ENCODE results near the gene KCTD14.
"Not testable (repeated sequence)": the region's sequence is repeated elsewhere in the genome, so short reads cannot be mapped to it uniquely, and the experiment has no call there.

Gene KCTD14

DNA sequence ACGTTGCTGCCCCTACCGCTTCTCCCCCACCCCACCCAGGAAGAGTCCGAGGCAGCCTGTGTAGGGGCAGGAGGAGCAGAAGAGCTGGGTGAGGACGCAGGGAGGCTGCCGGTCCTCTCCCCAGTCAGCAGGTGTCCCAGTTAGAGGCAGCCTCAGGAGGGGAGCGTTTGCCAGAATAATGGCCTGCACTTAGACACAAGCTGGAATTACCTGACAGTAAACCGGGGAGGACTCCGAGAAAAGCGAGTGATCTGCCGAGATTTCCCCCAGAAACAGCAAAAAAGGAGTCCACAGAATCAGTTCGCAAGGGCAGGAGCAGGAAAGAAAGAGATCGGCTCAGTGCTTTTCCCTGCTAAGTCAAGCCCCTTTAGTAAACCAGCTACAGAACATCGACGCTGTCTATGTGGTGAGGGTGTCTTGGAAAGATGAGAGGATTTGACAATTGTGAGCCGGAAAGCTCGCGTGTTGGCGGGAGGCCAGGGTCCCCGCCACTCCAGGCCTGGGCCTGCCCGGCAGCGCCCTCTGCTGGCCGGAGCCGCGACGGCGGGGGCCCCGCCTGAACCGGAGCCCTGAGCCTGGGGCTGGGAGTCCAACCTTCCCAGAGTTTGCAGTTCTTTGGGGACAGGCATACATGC is 22.9 kb upstream of the KCTD14 start:
- DNase-seq: peak in 1 of 2 experiments; percentile 60

GRCh38 chr11:78044706-78045105 is 21.6 kb upstream of the KCTD14 start:
- DNase-seq: no peak

DNA sequence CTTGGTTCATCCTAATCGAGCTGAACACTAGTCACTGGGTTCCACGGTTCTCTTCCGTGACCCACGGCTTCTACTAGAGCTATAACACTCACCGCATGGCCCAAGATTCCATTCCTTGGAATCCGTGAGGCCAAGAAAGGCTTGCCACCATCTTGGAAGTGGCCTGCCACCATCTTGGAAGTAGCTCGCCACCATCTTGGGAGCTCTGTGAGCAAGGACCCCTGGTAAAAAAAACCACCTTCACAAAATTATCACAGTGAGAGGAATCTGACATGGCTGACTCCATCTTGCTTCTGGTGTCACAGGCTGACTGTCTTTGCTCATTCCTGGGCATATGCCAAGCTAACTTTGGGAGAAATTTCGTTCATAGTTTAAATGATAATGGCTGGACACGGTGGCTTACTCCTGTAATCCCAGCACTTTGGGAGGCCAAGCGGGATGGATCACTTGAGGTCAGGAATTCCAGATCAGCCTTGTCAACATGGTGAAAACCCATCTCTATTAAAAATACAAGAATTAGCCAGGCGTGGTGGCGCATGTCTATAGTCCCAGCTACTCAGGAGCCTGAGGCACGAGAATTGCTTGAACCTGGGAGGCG is 18.9 kb upstream of the KCTD14 start:
- no peak for DNase-seq

- DNase-seq: not testable (repeated sequence)
These were observed 18.3 kb upstream of the KCTD14 start for GRCh38 chr11:78041380-78041719.

DNA sequence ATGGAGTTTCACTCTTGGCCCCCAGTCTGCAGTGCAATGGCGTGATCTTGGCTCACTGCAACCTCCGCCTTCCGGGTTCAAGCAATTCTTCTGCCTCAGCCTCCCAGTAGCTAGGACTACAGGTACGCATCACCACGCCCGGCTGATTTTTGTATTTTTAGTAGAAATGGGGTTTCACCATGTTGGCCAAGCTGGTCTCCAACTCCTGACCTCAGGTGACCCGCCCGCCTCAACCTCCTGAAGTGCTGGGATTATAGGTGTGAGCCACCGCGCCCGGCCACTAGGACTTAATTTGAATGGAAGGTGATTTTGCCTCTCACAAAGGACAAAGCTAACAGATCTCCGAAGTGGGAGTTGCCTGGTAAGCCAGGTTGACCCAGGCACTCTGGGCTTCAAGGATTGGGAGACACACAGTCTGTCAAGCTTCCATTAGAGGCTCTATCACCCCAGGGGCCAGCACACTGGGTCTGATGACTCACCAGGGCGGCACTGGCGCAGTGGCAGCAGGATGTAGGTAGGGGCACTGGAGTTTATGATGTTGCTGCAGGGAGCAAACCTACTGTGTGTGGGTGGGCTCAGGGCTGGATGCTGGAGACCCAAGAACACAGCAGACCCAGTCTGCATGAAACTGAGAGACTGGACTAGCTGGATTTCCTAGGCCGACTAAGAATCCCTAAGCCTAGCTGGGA is 17.8 kb upstream of the KCTD14 start:
- no peak for DNase-seq

- DNase-seq: peak; percentile 79 to 91
These were observed 17.0 kb upstream of the KCTD14 start for GRCh38 chr11:78039919-78040671.

DNA sequence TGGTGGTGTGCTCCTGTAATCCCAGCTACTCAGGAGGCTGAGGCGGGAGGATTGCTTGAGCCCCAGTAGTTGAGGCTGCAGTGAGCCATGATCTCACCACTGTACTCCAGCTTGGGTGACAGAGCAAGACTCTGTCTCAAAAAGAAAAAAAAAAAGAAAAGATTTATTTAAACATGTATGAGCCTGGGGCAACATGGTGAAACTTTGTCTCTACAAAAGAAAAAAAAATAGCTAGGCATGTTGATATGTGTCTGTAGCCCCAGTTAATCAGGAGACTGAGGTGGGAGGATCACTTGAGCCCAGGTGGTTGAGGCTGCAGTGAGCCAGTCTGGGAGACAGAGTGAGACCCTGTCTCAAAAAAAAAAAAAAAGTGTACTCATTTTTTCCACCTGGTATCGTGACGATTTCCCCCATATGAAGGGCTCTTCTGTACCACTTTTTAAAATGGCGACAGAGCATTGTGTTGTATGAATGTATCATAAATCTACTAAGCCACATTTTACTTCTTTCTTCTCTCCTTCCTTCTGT is 16.4 kb upstream of the KCTD14 start:
- DNase-seq: no peak

DNA sequence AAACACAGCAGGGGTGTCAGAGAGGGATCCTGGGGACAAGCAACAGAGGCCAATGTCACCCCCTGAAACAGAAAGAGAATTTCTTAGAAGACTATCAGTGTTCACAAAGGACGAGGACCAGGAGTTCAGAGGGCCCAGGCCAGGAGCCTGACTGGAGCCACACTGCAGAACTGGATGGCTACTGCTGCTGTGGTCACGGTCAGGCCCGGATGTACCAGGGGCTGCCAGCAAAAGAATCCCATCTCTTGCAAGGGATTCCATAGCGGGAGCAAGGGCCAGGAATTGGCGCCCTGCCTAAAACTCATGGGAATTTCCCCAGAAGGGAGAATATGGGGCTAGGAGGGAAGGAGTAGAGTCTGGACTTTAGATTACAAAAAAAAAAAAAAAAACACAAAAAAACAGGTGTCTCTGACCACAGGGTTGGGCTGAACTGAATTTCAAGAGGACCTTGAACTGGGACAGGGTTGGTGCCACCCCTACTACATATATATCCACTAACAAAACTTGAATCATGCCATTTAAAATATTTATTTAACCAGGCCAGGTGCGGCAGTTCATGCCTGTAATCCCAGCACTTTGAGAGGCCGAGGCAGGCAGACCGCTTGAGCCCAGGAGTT is 15.7 kb upstream of the KCTD14 start:
- DNase-seq: no peak

DNA sequence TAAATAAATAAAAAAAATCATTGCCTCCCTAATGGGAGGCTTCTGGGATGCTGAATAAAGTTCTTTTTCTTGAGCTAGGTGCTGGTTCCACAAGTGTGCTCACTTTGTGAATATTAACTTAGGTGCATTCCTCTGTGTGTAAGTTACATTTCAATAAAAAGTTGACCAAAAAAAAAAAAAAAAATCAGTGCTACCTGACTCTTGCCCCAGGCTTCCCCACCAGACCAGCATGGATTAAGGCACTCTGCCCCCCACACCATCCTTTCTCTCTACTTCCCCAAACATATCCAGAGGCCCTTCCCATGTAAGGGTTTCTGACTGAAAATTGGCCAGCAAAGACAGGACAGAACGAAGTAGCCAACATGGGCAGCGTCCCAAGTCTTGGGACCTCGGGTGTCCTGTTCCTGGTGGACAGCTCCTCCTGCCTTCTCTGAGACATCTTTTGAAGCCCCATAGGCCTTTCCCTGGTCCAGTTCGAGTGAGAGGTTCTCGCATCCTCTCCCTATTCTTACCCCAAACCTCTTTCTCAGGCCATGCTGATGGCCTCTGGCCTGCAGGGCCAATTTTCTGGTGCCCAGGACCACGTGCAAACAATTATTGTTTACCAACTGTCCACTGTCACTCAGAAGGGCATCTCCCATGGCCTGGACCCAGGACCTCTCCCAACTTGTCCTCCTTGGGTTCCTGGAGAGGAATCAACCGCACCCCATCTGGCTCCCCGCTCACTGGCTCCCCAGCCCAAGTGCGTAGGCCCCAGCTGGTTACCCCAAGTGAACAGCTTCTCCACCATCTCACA is 14.9 kb upstream of the KCTD14 start:
- DNase-seq: no peak

DNA sequence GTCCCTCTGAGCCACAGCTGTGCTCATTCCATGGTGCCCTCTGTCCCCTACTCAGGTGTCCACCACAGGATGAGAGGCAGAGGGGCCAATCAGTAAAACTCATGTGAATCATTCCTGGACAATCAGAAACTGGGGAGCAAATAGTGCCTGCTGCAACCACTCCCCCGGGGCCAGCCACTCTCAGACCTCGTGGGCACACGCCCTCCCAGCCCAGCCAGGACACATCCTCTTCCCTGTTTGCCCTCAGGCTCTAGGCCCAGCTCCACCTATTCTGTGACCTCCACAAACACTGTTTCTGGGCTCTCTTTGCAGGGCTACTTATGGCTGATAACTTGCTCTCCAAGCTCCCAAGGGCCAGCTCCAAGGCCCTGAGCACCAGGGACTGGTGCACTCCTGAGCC is 14.0 kb upstream of the KCTD14 start:
- no peak for DNase-seq

GRCh38 chr11:78036313-78036712 is 13.2 kb upstream of the KCTD14 start:
- no peak for DNase-seq

GRCh38 chr11:78034623-78035022 is 11.5 kb upstream of the KCTD14 start:
- DNase-seq: no peak

DNA sequence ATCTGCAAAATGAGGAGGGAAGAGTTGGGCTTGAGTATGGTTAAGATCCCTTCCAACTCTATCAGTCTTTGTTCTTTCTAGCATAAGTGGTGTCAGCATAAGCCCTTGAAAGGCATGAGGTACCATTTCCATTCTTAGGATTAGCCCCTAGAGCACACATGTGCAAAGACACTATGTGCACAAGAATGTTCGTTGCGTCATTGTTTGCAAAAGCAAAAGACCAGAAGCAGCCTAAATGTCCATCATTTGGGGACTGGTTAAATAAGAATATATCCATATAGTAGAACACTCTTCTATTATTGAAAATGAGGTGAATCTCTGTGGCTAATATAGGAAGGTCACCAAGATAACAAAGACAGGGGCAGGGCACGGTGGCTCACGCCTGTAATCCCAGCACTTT is 10.0 kb upstream of the KCTD14 start:
- no peak for DNase-seq

DNA sequence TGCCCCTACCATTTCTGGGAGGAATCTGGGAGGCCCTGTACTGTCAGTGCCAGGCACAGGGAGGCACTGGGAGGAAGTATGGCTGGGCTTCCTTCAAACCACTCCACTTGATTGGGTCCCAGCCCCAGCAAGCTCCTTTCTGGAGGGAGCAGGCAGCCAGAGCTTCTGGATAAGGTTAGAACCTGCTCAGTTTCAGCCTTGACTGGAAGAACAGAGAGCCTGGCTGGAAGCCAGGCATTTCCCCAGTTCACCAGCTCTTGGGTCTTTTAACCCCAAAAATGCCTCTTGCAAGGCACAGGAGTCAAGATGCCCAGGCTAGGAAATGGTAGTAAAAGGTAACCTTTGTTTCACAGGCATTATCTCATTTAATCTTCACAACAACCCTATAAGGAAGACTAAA is 9.0 kb upstream of the KCTD14 start:
- DNase-seq: no peak

DNA sequence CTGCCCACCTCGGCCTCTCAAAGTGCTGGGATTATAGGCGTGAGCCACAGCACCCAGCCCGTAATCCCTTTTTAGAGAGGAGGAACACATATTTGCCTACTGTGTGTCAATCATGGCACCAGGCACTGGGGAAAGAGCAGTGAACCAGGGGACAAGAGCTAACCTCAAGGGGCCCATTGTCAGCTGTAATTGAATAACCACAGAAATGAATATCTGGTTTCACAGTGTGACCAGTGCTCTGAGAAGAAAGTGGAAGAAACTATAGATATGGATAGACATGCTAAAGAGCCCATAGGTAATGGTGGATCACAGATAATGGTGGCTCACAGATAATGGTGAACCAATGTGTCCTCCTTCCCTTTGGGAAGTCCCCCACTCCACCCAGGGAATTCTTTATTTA is 8.6 kb upstream of the KCTD14 start:
- DNase-seq: no peak

GRCh38 chr11:78030429-78031325 is 7.6 kb upstream of the KCTD14 start:
- DNase-seq: no peak

DNA sequence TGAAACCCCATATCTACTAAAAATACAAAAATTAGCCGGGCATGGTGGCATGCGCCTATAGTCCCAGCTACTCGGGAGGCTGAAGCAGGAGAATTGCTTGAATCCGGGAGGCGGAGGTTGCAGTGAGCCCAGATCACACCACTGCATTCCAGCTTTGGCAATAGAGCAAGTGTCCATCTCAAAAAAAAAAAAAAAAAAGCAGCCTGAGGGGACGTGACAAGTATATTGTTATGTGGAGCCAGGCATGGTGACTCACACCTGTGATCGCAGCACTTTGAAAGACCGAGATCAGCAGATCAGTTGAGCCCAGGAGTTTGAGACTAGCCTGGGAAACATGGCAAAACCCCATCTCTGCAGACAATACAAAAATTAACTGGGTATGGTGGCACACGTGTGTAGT is 5.3 kb upstream of the KCTD14 start:
- not testable (repeated sequence) for DNase-seq

GRCh38 chr11:78027759-78028158 is 4.7 kb upstream of the KCTD14 start:
- no peak for DNase-seq

DNA sequence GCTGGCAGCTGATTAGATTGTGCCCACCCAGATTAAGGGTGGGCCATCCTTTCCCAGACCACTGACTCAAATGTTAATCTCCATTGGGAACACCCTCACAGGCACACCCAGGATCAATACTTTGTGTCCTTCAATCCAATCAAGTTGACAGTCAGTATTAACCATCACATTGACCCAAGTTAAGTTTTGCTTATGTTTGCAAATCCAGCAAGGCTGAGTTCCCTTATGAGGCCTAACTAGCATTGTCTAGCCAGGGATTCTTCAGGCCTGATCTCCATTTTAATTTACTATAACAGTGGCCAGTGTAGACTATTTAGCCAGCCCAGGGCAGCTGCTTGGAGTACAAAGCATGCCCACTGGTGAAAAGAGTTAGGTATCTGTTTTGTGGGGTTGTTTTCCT is 2.3 kb upstream of the KCTD14 start:
- DNase-seq: no peak

DNA sequence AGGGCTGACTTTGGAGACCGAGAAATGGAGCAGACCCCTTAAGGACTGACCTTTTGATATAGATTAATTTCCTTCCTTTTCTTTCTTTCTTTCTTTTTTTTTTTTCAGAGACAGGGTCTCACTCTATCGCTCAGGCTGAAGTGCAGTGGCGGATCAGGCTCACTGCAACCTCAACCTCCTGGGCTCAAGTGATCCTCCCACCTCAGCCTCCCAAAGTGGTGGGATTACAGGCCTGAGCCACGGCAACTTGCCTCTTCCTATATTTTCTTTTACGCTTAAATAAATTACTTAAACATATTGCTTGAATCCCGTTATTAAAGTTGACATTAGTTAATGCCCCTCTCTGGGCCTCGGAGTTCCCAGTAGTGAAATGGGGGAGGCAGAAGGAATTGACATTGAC is 350 bp upstream of the KCTD14 start:
- no peak for DNase-seq

GRCh38 chr11:78021611-78022010 is 1.5 kb downstream of the KCTD14 start:
- DNase-seq: no peak

All from SW 1271 (cell line).